ENCODE measurements around the gene NPDC1.
"Not testable (repeated sequence)": the region's sequence is repeated elsewhere in the genome, so short reads cannot be mapped to it uniquely, and the experiment has no call there.

Gene NPDC1

GRCh38 chr9:137038916-137039315 is 7.1 kb downstream of the NPDC1 start:
- no peak for DNase-seq

GRCh38 chr9:137037483-137037882 is 8.5 kb downstream of the NPDC1 start:
- DNase-seq, result no peak

GRCh38 chr9:137037035-137037434 is 8.9 kb downstream of the NPDC1 start:
- DNase-seq, result no peak

- DNase-seq, result no peak
Measured at GRCh38 chr9:137035937-137036336, 10.0 kb downstream of the NPDC1 start.

GRCh38 chr9:137035507-137035834 is 10.5 kb downstream of the NPDC1 start:
- no peak for DNase-seq

GRCh38 chr9:137034709-137035506 is 11.1 kb downstream of the NPDC1 start:
- DNase-seq, result peak; percentile 59 to 85

GRCh38 chr9:137034039-137034708 is 11.8 kb downstream of the NPDC1 start:
- peak in 1 of 2 donors; percentile 24 for DNase-seq

GRCh38 chr9:137033481-137033880 is 12.5 kb downstream of the NPDC1 start:
- DNase-seq, result not testable (repeated sequence)

GRCh38 chr9:137032858-137033257 is 13.1 kb downstream of the NPDC1 start:
- peak; percentile 86 for DNase-seq

GRCh38 chr9:137031904-137032640 is 13.9 kb downstream of the NPDC1 start, which contains the start of gene FUT7:
TSS of gene FUT7 (minus strand) at chr9:137032088. CDS start at chr9:137031991, 97 bp downstream.
- no peak for DNase-seq

GRCh38 chr9:137030538-137031527 is 15.1 kb downstream of the NPDC1 start:
- peak; percentile 45 to 62 for DNase-seq

- DNase-seq, result no peak
Measured at GRCh38 chr9:137030006-137030405, 16.0 kb downstream of the NPDC1 start.

GRCh38 chr9:137029058-137029936 is 16.7 kb downstream of the NPDC1 start:
- peak; percentile 55 to 87 for DNase-seq

- DNase-seq, result peak; percentile 36 to 50
Measured at GRCh38 chr9:137028263-137029057, 17.5 kb downstream of the NPDC1 start.

GRCh38 chr9:137027369-137028262 is 18.4 kb downstream of the NPDC1 start, which contains the start of gene ABCA2:
TSS of gene ABCA2 (minus strand) at chr9:137028237. CDS start at chr9:137028140, 97 bp downstream.
- no peak for DNase-seq

GRCh38 chr9:137026828-137027227 is 19.1 kb downstream of the NPDC1 start:
- DNase-seq, result no peak

GRCh38 chr9:137026384-137026783 is 19.6 kb downstream of the NPDC1 start:
- DNase-seq, result no peak

- no peak for DNase-seq
Measured at GRCh38 chr9:137025517-137025966, 20.4 kb downstream of the NPDC1 start.

GRCh38 chr9:137023583-137023991 is 22.4 kb downstream of the NPDC1 start:
- DNase-seq, result no peak

Data from inflammatory macrophage treated with lipopolysaccharide for 1 hour (primary cell).